HG03135 (cell line): ENCODE measurements around the gene EHD4.

Experiments
- ATAC-seq: cut with Tn5 transposase; IDR thresholded peaks from one replicate; pipeline ENCODE4 v1.9.1; 2021; ENCODE audit warnings: mild to moderate bottlenecking, moderate library complexity; ENCODE audit not compliant: unreplicated experiment

EHD4 gene

GRCh38 chr15:41995476-41995855 lies 23.1 kb upstream of the EHD4 start:
- no peak for ATAC-seq

- no peak for ATAC-seq
These were observed 22.6 kb upstream of the EHD4 start for GRCh38 chr15:41994772-41995475.

- ATAC-seq, result no peak
These were observed 21.9 kb upstream of the EHD4 start for GRCh38 chr15:41994171-41994650.

- no peak for ATAC-seq
These were observed 21.3 kb upstream of the EHD4 start for GRCh38 chr15:41993472-41994170.

GRCh38 chr15:41992803-41993190 lies 20.4 kb upstream of the EHD4 start:
- ATAC-seq, result no peak

GRCh38 chr15:41992151-41992802 lies 19.9 kb upstream of the EHD4 start:
- no peak for ATAC-seq

GRCh38 chr15:41990691-41991090 lies 18.3 kb upstream of the EHD4 start:
- ATAC-seq, result no peak

- ATAC-seq, result no peak
These were observed 17.9 kb upstream of the EHD4 start for GRCh38 chr15:41990243-41990605.

GRCh38 chr15:41989573-41990242 lies 17.4 kb upstream of the EHD4 start:
- no peak for ATAC-seq

- no peak for ATAC-seq
These were observed 16.7 kb upstream of the EHD4 start for GRCh38 chr15:41988896-41989572.

GRCh38 chr15:41987925-41988275 lies 15.5 kb upstream of the EHD4 start:
- ATAC-seq, result no peak

- ATAC-seq, result no peak
These were observed 15.0 kb upstream of the EHD4 start for GRCh38 chr15:41987246-41987924.

- ATAC-seq, result no peak
These were observed 13.1 kb upstream of the EHD4 start for GRCh38 chr15:41985236-41986160.

- ATAC-seq, result no peak
These were observed 12.3 kb upstream of the EHD4 start for GRCh38 chr15:41984622-41985021.

GRCh38 chr15:41983621-41984571 lies 11.5 kb upstream of the EHD4 start:
- ATAC-seq, result no peak

- ATAC-seq, result no peak
These were observed 10.9 kb upstream of the EHD4 start for GRCh38 chr15:41983221-41983620.

GRCh38 chr15:41982133-41982930 lies 10.0 kb upstream of the EHD4 start:
- no peak for ATAC-seq
